Neural progenitor cell (in vitro differentiated cells): Measurements from ENCODE around the gene RGS6. TPM values are rescaled to one million over a fixed set of nuclear protein-coding genes. Genes with fewer than 3 reads are reported as not detected.

Experiments
- DNase-seq: peaks from one replicate; pipeline ENCODE4 v3.0.0-alpha.2; 2016; ENCODE audit warnings: low spot score
- H2AFZ ChIP-seq: fragments of 200-600 bp; sonication (generic); replicated peaks from 2 replicates; pipeline ENCODE4 v1.6.1; 2016; ENCODE audit warnings: antibody characterized with exemption
- H3F3A ChIP-seq: fragments of 200-600 bp; sonication (generic); 2 replicates; pipeline ENCODE4 v1.6.1; 2016; ENCODE audit warnings: antibody characterized with exemption, low read depth
- H3K27ac ChIP-seq: fragments of 200-600 bp; sonication (generic); 2 replicates; pipeline ENCODE4 v1.5.1; 2016; ENCODE audit warnings: mild to moderate bottlenecking
- H3K27me3 ChIP-seq: fragments of 200-600 bp; sonication (generic); 2 replicates; pipeline ENCODE4 v1.6.1; 2016; ENCODE audit warnings: mild to moderate bottlenecking, moderate library complexity
- H3K36me3 ChIP-seq: fragments of 200-600 bp; sonication (generic); 2 replicates; pipeline ENCODE4 v1.5.1; 2016
- H3K4me1 ChIP-seq: fragments of 200-600 bp; sonication (generic); 2 replicates; pipeline ENCODE4 v1.6.1; 2016; ENCODE audit warnings: mixed run types
- H3K4me2 ChIP-seq: fragments of 200-600 bp; sonication (generic); 2 replicates; pipeline ENCODE4 v1.6.1; 2016
- H3K4me3 ChIP-seq: fragments of 200-600 bp; sonication (generic); 2 replicates; pipeline ENCODE4 v1.5.1; 2016
- H3K79me2 ChIP-seq: fragments of 200-600 bp; sonication (generic); 2 replicates; pipeline ENCODE4 v1.6.1; 2016; ENCODE audit warnings: low read depth
- H3K9ac ChIP-seq: fragments of 200-600 bp; sonication (generic); 2 replicates; pipeline ENCODE4 v1.6.1; 2016
- H3K9me3 ChIP-seq: fragments of 200-600 bp; sonication (generic); 2 replicates; pipeline ENCODE4 v1.5.1; 2016; ENCODE audit warnings: low read depth
- H4K20me1 ChIP-seq: fragments of 200-600 bp; sonication (generic); 2 replicates; pipeline ENCODE4 v1.6.1; 2016; ENCODE audit warnings: low read depth
- H3K27ac Mint-ChIP-seq: 3 replicates; pipeline ENCODE4 v1.8.0; 2021; ENCODE audit warnings: mixed read lengths
- H3K27me3 Mint-ChIP-seq: 2 replicates; pipeline ENCODE4 v1.8.0; 2022; ENCODE audit warnings: low read depth, mild to moderate bottlenecking, inconsistent platforms, moderate library complexity, mixed read lengths; ENCODE audit not compliant: insufficient read depth
- H3K36me3 Mint-ChIP-seq: 3 replicates; pipeline ENCODE4 v1.8.0; 2021; ENCODE audit warnings: mixed read lengths
- H3K4me1 Mint-ChIP-seq: 3 replicates; pipeline ENCODE4 v1.8.0; 2021; ENCODE audit warnings: mixed read lengths
- H3K4me3 Mint-ChIP-seq: 3 replicates; pipeline ENCODE4 v1.8.0; 2021; ENCODE audit warnings: mild to moderate bottlenecking, moderate library complexity, mixed read lengths
- H3K9me3 Mint-ChIP-seq: 3 replicates; pipeline ENCODE4 v1.8.0; 2020; ENCODE audit warnings: mixed read lengths
- EZH2 ChIP-seq: fragments of 200-600 bp; sonication (generic); IDR thresholded peaks from 2 replicates; pipeline ENCODE4 v1.6.1; 2017; ENCODE audit warnings: antibody characterized with exemption, mild to moderate bottlenecking, moderate library complexity
- EZH2phosphoT487 ChIP-seq: fragments of 200-600 bp; sonication (generic); IDR thresholded peaks from 2 replicates; pipeline ENCODE4 v1.6.1; 2017; ENCODE audit warnings: antibody characterized with exemption
- total RNA-seq: library from RNA; depleted of rRNA; stranded (reverse); fragments of >200 nt; gene quantifications from 2 replicates; pipeline ENCODE4 v1.2.3, GENCODE V29; 2015; ENCODE audit warnings: low replicate concordance
- TF ChIP-seq, protein P1 (sequence below): fragments of 200-600 bp; sonication (generic); IDR thresholded peaks from 2 replicates; pipeline ENCODE4 v1.5.1; 2017; ENCODE audit warnings: antibody characterized with exemption, mild to moderate bottlenecking

The RGS6 gene
- total RNA-seq, 1 donor from 2014 or later, result 0.80 TPM

GRCh38 chr14:71996610-71997009 lies 64.4 kb downstream of the RGS6 start:
- DNase-seq, result no peak
- no peaks in the 10 kb centered on the region for H3K27me3 Mint-ChIP-seq
- H3K4me1 Mint-ChIP-seq, result no peaks in the 10 kb centered on the region
- Histone ChIP-seq H3K4me2 (no peak overlapping the region), H3K4me3 (no peak overlapping the region), H3F3A (no peaks in the 10 kb centered on the region), H4K20me1 (no peaks in the 10 kb centered on the region), H3K4me1 (no peaks in the 10 kb centered on the region), H2AFZ (no peak overlapping the region), H3K36me3 (no peaks in the 10 kb centered on the region), H3K27ac (no peak overlapping the region), H3K9ac (no peak overlapping the region), H3K79me2 (no peaks in the 10 kb centered on the region), H3K27me3 (no peaks in the 10 kb centered on the region), H3K9me3 (no peaks in the 10 kb centered on the region)
- TF ChIP-seq, protein P1, sequence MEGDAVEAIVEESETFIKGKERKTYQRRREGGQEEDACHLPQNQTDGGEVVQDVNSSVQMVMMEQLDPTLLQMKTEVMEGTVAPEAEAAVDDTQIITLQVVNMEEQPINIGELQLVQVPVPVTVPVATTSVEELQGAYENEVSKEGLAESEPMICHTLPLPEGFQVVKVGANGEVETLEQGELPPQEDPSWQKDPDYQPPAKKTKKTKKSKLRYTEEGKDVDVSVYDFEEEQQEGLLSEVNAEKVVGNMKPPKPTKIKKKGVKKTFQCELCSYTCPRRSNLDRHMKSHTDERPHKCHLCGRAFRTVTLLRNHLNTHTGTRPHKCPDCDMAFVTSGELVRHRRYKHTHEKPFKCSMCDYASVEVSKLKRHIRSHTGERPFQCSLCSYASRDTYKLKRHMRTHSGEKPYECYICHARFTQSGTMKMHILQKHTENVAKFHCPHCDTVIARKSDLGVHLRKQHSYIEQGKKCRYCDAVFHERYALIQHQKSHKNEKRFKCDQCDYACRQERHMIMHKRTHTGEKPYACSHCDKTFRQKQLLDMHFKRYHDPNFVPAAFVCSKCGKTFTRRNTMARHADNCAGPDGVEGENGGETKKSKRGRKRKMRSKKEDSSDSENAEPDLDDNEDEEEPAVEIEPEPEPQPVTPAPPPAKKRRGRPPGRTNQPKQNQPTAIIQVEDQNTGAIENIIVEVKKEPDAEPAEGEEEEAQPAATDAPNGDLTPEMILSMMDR, result no peak
- TF ChIP-seq EZH2phosphoT487 (no peak), EZH2 (no peak)
- no peak overlapping the region for H3K27ac Mint-ChIP-seq
- no peaks in the 10 kb centered on the region for H3K36me3 Mint-ChIP-seq
- H3K9me3 Mint-ChIP-seq, result no peaks in the 10 kb centered on the region
- no peak overlapping the region for H3K4me3 Mint-ChIP-seq

- H3K4me2 ChIP-seq, result no peak overlapping the region
- H4K20me1 ChIP-seq, result no peaks in the 10 kb centered on the region
- H3K27ac ChIP-seq, result no peak overlapping the region
- no peaks in the 10 kb centered on the region for H3K36me3 ChIP-seq
- H3K9ac ChIP-seq, result no peak overlapping the region
- H3F3A ChIP-seq, result no peaks in the 10 kb centered on the region
- H3K9me3 ChIP-seq, result no peaks in the 10 kb centered on the region
- no peaks in the 10 kb centered on the region for H3K27me3 ChIP-seq
- H3K4me3 Mint-ChIP-seq, result no peak overlapping the region
- no peak for DNase-seq
- H3K79me2 ChIP-seq, result no peaks in the 10 kb centered on the region
- H3K4me1 ChIP-seq, result no peaks in the 10 kb centered on the region
- no peaks in the 10 kb centered on the region for H3K36me3 Mint-ChIP-seq
- H3K27me3 Mint-ChIP-seq, result no peaks in the 10 kb centered on the region
- H2AFZ ChIP-seq, result no peak overlapping the region
- no peaks in the 10 kb centered on the region for H3K9me3 Mint-ChIP-seq
- TF ChIP-seq EZH2 (no peak), EZH2phosphoT487 (no peak)
- TF ChIP-seq, protein P1, result no peak
- H3K27ac Mint-ChIP-seq, result no peak overlapping the region
- H3K4me3 ChIP-seq, result no peak overlapping the region
- H3K4me1 Mint-ChIP-seq, result no peaks in the 10 kb centered on the region
Observed at GRCh38 chr14:72000907-72001306, 68.7 kb downstream of the RGS6 start.

DNA sequence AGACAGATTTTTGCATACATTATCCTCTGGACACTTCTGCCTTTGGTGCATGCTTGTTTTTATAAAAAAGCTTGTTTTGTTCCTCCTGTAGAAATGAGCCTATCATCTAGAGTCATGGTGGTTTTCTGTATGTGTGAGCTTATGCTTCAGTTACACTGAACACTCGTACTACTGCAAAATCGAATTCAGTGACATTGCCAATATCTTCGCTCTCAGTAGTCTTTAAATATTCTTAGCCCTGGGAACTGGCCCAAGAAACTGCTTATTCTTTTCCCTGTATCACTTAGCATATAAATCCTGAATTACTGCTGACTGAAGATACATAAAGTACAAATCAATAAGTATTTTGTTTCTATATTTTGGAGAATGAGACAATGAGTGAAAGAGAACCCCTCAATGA lies 70.5 kb downstream of the RGS6 start:
- Histone ChIP-seq H3K9ac (no peak overlapping the region), H3K36me3 (no peaks in the 10 kb centered on the region), H3K4me1 (no peaks in the 10 kb centered on the region), H3K4me3 (no peak overlapping the region), H3K9me3 (no peaks in the 10 kb centered on the region), H3K27ac (no peak overlapping the region), H3K79me2 (no peaks in the 10 kb centered on the region), H3F3A (no peaks in the 10 kb centered on the region), H3K4me2 (no peak overlapping the region), H2AFZ (no peak overlapping the region), H3K27me3 (no peaks in the 10 kb centered on the region), H4K20me1 (no peaks in the 10 kb centered on the region)
- Mint-ChIP-seq H3K4me3 (no peak overlapping the region), H3K9me3 (no peaks in the 10 kb centered on the region), H3K4me1 (no peaks in the 10 kb centered on the region), H3K27ac (no peak overlapping the region), H3K36me3 (no peaks in the 10 kb centered on the region), H3K27me3 (no peaks in the 10 kb centered on the region)
- TF ChIP-seq, protein P1, result no peak
- TF ChIP-seq EZH2 (no peak), EZH2phosphoT487 (no peak)
- no peak for DNase-seq

DNA sequence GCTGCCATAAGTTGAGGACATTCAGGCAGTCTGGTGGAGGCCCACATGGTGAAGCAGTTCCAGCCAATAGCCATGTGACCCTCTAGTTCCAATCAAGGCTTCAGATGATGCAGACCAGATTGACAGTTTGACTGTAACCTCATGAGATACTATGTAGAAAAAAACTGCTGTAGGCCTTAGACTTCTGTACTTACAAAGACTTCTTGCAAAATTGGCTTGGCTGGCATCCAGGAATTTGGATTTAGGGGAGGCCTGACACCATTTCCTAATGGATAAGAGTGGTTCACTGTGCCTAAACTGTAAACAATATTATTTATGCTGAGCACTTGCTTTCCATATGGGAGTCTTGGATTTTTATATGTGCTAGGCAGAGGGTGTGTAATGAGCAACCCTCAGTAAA lies 76.4 kb downstream of the RGS6 start:
- Mint-ChIP-seq H3K4me1 (peaks cover under 1% of the 10 kb centered on the region), H3K27me3 (no peaks in the 10 kb centered on the region), H3K4me3 (no peak overlapping the region), H3K9me3 (no peaks in the 10 kb centered on the region), H3K27ac (no peak overlapping the region), H3K36me3 (no peaks in the 10 kb centered on the region)
- no peak overlapping the region for H3K27ac ChIP-seq
- no peaks in the 10 kb centered on the region for H3F3A ChIP-seq
- no peaks in the 10 kb centered on the region for H3K36me3 ChIP-seq
- H3K79me2 ChIP-seq, result no peaks in the 10 kb centered on the region
- no peaks in the 10 kb centered on the region for H3K4me1 ChIP-seq
- H4K20me1 ChIP-seq, result no peaks in the 10 kb centered on the region
- DNase-seq, result no peak
- no peak overlapping the region for H3K9ac ChIP-seq
- H3K27me3 ChIP-seq, result no peaks in the 10 kb centered on the region
- no peak overlapping the region for H3K4me3 ChIP-seq
- no peak overlapping the region for H3K4me2 ChIP-seq
- H3K9me3 ChIP-seq, result no peaks in the 10 kb centered on the region
- TF ChIP-seq, protein P1, result no peak
- TF ChIP-seq EZH2phosphoT487 (no peak), EZH2 (no peak)
- H2AFZ ChIP-seq, result no peak overlapping the region
